CD14-positive monocyte (primary cell): ENCODE data around the gene SLC35E3. TPM values are rescaled to one million over a fixed set of nuclear protein-coding genes. Genes with fewer than 3 reads are reported as not detected.

Experiments used
- DNase-seq, 3 donors: peaks; one replicate each; pipeline ENCODE4 v3.0.0-alpha.2; 2011 to 2022
- H2AFZ ChIP-seq: 2 replicates; pipeline ENCODE4 v1.6.0; 2012; ENCODE audit warnings: mild to moderate bottlenecking, low read depth, low read length, inconsistent platforms; ENCODE audit not compliant: insufficient read depth, poor library complexity, severe bottlenecking
- H3K27ac ChIP-seq, 2 donors: 1 replicate in 1 of 2; 2 replicates in 1 of 2; pipeline ENCODE4 v1.5.1; 2012 to 2013; ENCODE audit warnings: low read length in 2 of 2, control low read depth in 1 of 2, inconsistent platforms in 1 of 2, low read depth in 1 of 2, mild to moderate bottlenecking in 1 of 2
- H3K27me3 ChIP-seq, 2 donors: one replicate each; pipeline versions ENCODE4 v1.6.0 to v1.6.1; 2011 to 2013; ENCODE audit warnings: low read length in 2 of 2; ENCODE audit not compliant: control insufficient read depth in 2 of 2, insufficient read depth in 2 of 2
- H3K36me3 ChIP-seq, 2 donors: replicated peaks in 1 of 2; 1 replicate in 1 of 2; 2 replicates in 1 of 2; pipeline versions ENCODE4 v1.5.1 to v1.6.1; 2012 to 2013; ENCODE audit warnings: low read length in 2 of 2, control low read depth in 1 of 2, inconsistent platforms in 1 of 2, mild to moderate bottlenecking in 1 of 2; ENCODE audit not compliant: insufficient read depth in 2 of 2, control insufficient read depth in 1 of 2
- H3K4me1 ChIP-seq, 2 donors: 1 replicate in 1 of 2; 2 replicates in 1 of 2; pipeline versions ENCODE4 v1.5.1 to v1.6.1; 2012 to 2013; ENCODE audit warnings: low read length in 2 of 2, control low read depth in 1 of 2, inconsistent platforms in 1 of 2, mild to moderate bottlenecking in 1 of 2, moderate library complexity in 1 of 2; ENCODE audit not compliant: insufficient read depth in 2 of 2, control insufficient read depth in 1 of 2
- H3K4me2 ChIP-seq: replicated peaks from 2 replicates; pipeline ENCODE3; 2012; ENCODE audit warnings: low read length, moderate library complexity, mild to moderate bottlenecking; ENCODE audit not compliant: poor library complexity, severe bottlenecking; ENCODE audit errors: extremely low read depth
- H3K4me3 ChIP-seq, 3 experiments: fragments of 200-600 bp in 1 of 3; sonication (generic) in 1 of 3; replicated peaks in 1 of 3; 1 replicate in 2 of 3; 2 replicates in 1 of 3; pipeline ENCODE4 v1.5.1; 2011 to 2013; ENCODE audit warnings: low read length in 3 of 3, mild to moderate bottlenecking in 3 of 3, control low read depth in 2 of 3, low read depth in 2 of 3, inconsistent platforms in 1 of 3, moderate library complexity in 1 of 3
- H3K79me2 ChIP-seq: 2 replicates; pipeline ENCODE4 v1.6.0; 2012; ENCODE audit warnings: mild to moderate bottlenecking, control low read depth, inconsistent platforms, low read length, moderate library complexity; ENCODE audit not compliant: insufficient read depth
- H3K9ac ChIP-seq: 2 replicates; pipeline ENCODE4 v1.6.0; 2017; ENCODE audit warnings: low read length, mild to moderate bottlenecking; ENCODE audit not compliant: insufficient read depth, poor library complexity, severe bottlenecking
- H3K9me3 ChIP-seq, 2 donors: replicated peaks in 1 of 2; 1 replicate in 1 of 2; 2 replicates in 1 of 2; pipeline versions ENCODE4 v1.5.1 to v1.6.1; 2012 to 2013; ENCODE audit warnings: low read length in 2 of 2, control low read depth in 1 of 2; ENCODE audit not compliant: control insufficient read depth in 1 of 2, insufficient read depth in 1 of 2
- H4K20me1 ChIP-seq: 2 replicates; pipeline ENCODE4 v1.6.0; 2012; ENCODE audit warnings: mild to moderate bottlenecking, low read length, control low read depth, moderate library complexity; ENCODE audit not compliant: insufficient read depth
- H3K27ac Mint-ChIP-seq, 7 donors: one replicate each; pipeline ENCODE4 v1.8.0; 2020; ENCODE audit warnings: mild to moderate bottlenecking in 7 of 7, mixed read lengths in 7 of 7, moderate library complexity in 6 of 7, inconsistent platforms in 2 of 7
- H3K27me3 Mint-ChIP-seq, 3 donors: one replicate each; pipeline ENCODE4 v1.8.0; 2021 to 2022; ENCODE audit warnings: low read depth in 3 of 3, mild to moderate bottlenecking in 3 of 3, mixed read lengths in 3 of 3, moderate library complexity in 3 of 3, inconsistent platforms in 1 of 3
- H3K36me3 Mint-ChIP-seq, 2 donors: one replicate each; pipeline ENCODE4 v1.8.0; 2020; ENCODE audit warnings: mixed read lengths in 2 of 2, inconsistent platforms in 1 of 2, mild to moderate bottlenecking in 1 of 2
- H3K4me1 Mint-ChIP-seq: one replicate; pipeline ENCODE4 v1.8.0; 2020; ENCODE audit warnings: mild to moderate bottlenecking, mixed read lengths
- H3K4me3 Mint-ChIP-seq, 2 donors: one replicate each; pipeline ENCODE4 v1.8.0; 2020; ENCODE audit warnings: mild to moderate bottlenecking in 2 of 2, mixed read lengths in 2 of 2, moderate library complexity in 1 of 2
- H3K9me3 Mint-ChIP-seq, 7 donors: one replicate each; pipeline ENCODE4 v1.8.0; 2020 to 2022; ENCODE audit warnings: mixed read lengths in 7 of 7, mild to moderate bottlenecking in 6 of 7, moderate library complexity in 6 of 7, inconsistent platforms in 2 of 7
- WGBS: methylation state at CpG from one replicate; pipeline ENCODE4 v1.1.5; 2013; ENCODE audit warnings: missing lambda C conversion rate; ENCODE audit not compliant: insufficient coverage; 5-methylcytosine and 5-hydroxymethylcytosine counted together
- intact Hi-C, 2 donors: fragments of 100-400 bp; cut with micrococcal nuclease; formaldehyde crosslinking; loops; one replicate each; pipeline versions ENCODE4 v1.15.0 to v1.15.1; 2023
- polyA plus RNA-seq, 3 donors: library from polyadenylated mRNA; depleted of rRNA in 1 of 3; unstranded in 2 of 3; stranded (reverse) in 1 of 3; fragments of 300-500 nt in 2 of 3; fragments of >200 nt in 1 of 3; fragmentation: Illumina TruSeq in 2 of 3; gene quantifications; 1 replicate in 2 of 3; 2 replicates in 1 of 3; pipeline ENCODE4 v1.2.3, GENCODE V29; 2012 to 2021
- TF ChIP-seq, protein P1 (sequence below): fragments of 200-600 bp; IDR thresholded peaks from one replicate; pipeline ENCODE4 v1.8.0; 2022; ENCODE audit warnings: antibody characterized with exemption, mild to moderate bottlenecking

SLC35E3 gene
- polyA plus RNA-seq, 3 donors: 4.3 to 12.4 (median 10.9) TPM

DNA sequence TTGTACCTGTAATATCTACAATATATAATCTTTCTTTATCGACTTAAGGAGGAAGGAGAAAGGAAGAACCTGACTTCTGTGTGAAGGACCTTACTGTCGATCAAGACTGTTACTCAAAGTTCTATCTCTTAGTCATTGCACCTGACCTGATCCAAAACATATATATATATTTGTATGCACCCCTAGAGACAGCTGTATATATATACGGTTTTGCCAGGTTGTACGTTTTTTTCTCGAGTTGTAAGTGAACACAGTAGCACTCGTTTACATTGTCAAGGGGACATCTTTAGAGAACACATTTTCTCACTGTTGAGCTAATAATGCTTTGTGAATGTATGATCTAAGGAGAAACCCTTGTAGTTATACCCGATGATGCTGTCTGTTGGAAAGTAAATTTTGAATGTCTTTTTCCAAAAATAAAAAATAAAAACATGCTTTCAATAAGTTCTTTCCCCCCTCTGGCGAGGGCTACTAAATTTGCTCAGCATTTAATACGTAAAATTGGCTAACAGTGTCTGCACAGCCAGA lies 536 bp upstream of the SLC35E3 start:
- WGBS: 27% methylated on average over 3 of the region's 9 CpGs
- Mint-ChIP-seq H3K4me3 (peak overlapping the region; percentile 98 to 100), H3K9me3 (no peaks in the 10 kb centered on the region), H3K27ac (peak overlapping the region; percentile 63 to 95 (median 91)), H3K4me1 (peaks cover 37% of the 10 kb centered on the region), H3K27me3 (no peaks in the 10 kb centered on the region), H3K36me3 (peaks cover 13 to 15% of the 10 kb centered on the region in 2 donors)
- no peak for DNase-seq
- H3K9me3 ChIP-seq: no peaks in the 10 kb centered on the region
- peak overlapping the region; percentile 78 for H3K9ac ChIP-seq
- H3K4me3 ChIP-seq: peak overlapping the region; percentile 58 to 91 (median 73)
- H3K27me3 ChIP-seq: no peaks in the 10 kb centered on the region
- H3K79me2 ChIP-seq: peaks cover 5% of the 10 kb centered on the region
- H3K27ac ChIP-seq: peak overlapping the region in 1 of 2 donors; percentile 87
- peak overlapping the region; percentile 94 for H2AFZ ChIP-seq
- peaks cover 5 to 12% of the 10 kb centered on the region in 2 donors for H3K36me3 ChIP-seq
- TF ChIP-seq, protein P1, sequence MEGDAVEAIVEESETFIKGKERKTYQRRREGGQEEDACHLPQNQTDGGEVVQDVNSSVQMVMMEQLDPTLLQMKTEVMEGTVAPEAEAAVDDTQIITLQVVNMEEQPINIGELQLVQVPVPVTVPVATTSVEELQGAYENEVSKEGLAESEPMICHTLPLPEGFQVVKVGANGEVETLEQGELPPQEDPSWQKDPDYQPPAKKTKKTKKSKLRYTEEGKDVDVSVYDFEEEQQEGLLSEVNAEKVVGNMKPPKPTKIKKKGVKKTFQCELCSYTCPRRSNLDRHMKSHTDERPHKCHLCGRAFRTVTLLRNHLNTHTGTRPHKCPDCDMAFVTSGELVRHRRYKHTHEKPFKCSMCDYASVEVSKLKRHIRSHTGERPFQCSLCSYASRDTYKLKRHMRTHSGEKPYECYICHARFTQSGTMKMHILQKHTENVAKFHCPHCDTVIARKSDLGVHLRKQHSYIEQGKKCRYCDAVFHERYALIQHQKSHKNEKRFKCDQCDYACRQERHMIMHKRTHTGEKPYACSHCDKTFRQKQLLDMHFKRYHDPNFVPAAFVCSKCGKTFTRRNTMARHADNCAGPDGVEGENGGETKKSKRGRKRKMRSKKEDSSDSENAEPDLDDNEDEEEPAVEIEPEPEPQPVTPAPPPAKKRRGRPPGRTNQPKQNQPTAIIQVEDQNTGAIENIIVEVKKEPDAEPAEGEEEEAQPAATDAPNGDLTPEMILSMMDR: no peak
- intact Hi-C loops: loop anchor here in 1 of 2 donors (5.0 kb wide), 1 partner anchor 37 kb away; no protein-coding TSS in a partner anchor
- no peaks in the 10 kb centered on the region for H4K20me1 ChIP-seq
- H3K4me2 ChIP-seq: peak overlapping the region; percentile 95
- H3K4me1 ChIP-seq: peaks cover 16 to 37% of the 10 kb centered on the region in 2 donors

DNA sequence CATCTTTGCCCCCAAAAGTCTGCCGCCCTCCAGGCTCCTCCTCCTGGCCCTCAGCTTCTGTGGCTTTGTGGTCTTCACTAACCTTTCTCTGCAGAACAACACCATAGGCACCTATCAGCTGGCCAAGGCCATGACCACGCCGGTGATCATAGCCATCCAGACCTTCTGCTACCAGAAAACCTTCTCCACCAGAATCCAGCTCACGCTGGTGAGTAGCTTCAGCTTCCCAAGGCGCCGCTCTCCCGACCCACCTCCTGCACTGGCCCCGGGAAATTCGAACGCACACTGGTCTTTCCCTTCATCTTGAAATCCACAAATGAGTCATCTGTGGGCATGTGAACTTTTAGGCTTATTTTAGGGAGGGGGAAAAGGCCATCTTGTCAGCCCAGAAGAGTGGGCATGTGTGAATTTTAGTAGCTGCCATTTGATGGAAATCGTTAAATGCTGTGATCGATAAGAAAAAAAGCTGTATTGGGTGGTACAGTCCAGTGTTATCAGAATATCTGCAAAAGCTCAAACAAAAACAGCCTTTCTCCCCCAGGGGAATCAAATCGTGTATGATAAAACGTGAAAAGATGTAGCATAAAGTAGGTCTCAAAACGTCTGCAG lies 700 bp downstream of the SLC35E3 start:
- WGBS: 3% methylated on average over 7 of the region's 15 CpGs
- Histone ChIP-seq H3K4me1 (peaks cover 16 to 37% of the 10 kb centered on the region in 2 donors), H3K4me2 (peak overlapping the region; percentile 95), H3K4me3 (peak overlapping the region; percentile 58 to 91 (median 73)), H3K36me3 (peaks cover 2 to 17% of the 10 kb centered on the region in 2 donors), H2AFZ (peak overlapping the region; percentile 94), H3K9ac (peak overlapping the region; percentile 78), H3K9me3 (no peaks in the 10 kb centered on the region), H3K27ac (peak overlapping the region; percentile 43 to 87), H3K27me3 (no peaks in the 10 kb centered on the region), H3K79me2 (peaks cover 5% of the 10 kb centered on the region), H4K20me1 (no peaks in the 10 kb centered on the region)
- Mint-ChIP-seq H3K4me3 (peak overlapping the region; percentile 98 to 100), H3K27me3 (peaks cover 0 to 2% (median 0%) of the 10 kb centered on the region in 3 donors), H3K9me3 (no peaks in the 10 kb centered on the region), H3K27ac (peak overlapping the region; percentile 86 to 95 (median 91)), H3K4me1 (peaks cover 37% of the 10 kb centered on the region), H3K36me3 (peaks cover 16 to 21% of the 10 kb centered on the region in 2 donors)
- DNase-seq: peak; percentile 15 to 69 (median 25)
- TF ChIP-seq, protein P1: no peak
- intact Hi-C loops: loop anchor here in 1 of 2 donors (2.0 to 5.0 kb wide), 2 partner anchors 36 to 62 kb away; partner anchors contain the start of gene MDM2
